Activated CD4-positive, alpha-beta T cell treated with anti-CD3 and anti-CD28 coated beads, Interleukin-2, Interleukin-6, amounts not matched to agents 100 ng/mL and 50 ng/mL, durations not matched to agents 16 hours and 8 hours (primary cell): ENCODE measurements around the gene SLC25A17.
A peak's percentile ranks its signal among the peaks of the same experiment; 100 is the strongest.
"Not testable (repeated sequence)": the region's sequence is repeated elsewhere in the genome, so short reads cannot be mapped to it uniquely, and the experiment has no call there.

Experiments used
- DNase-seq: peaks from one replicate; pipeline ENCODE4 v3.0.0-alpha.2; 2020

Gene SLC25A17

GRCh38 chr22:40751250-40751649 is 67.9 kb downstream of the SLC25A17 start:
- no peak for DNase-seq

GRCh38 chr22:40749829-40750228 is 69.3 kb downstream of the SLC25A17 start:
- DNase-seq, result no peak

- DNase-seq, result no peak
Observed at GRCh38 chr22:40748388-40749355, 70.5 kb downstream of the SLC25A17 start.

GRCh38 chr22:40747361-40747760 is 71.8 kb downstream of the SLC25A17 start:
- DNase-seq, result no peak

- no peak for DNase-seq
Observed at GRCh38 chr22:40746428-40747220, 72.5 kb downstream of the SLC25A17 start.

- DNase-seq, result no peak
Observed at GRCh38 chr22:40743768-40744167, 75.4 kb downstream of the SLC25A17 start.

GRCh38 chr22:40741116-40741515 is 78.0 kb downstream of the SLC25A17 start:
- no peak for DNase-seq

GRCh38 chr22:40739721-40740120 is 79.4 kb downstream of the SLC25A17 start:
- no peak for DNase-seq

- DNase-seq, result no peak
Observed at GRCh38 chr22:40733919-40734318, 85.2 kb downstream of the SLC25A17 start.

GRCh38 chr22:40732999-40733292 is 86.2 kb downstream of the SLC25A17 start:
- DNase-seq, result no peak

GRCh38 chr22:40729284-40729683 is 89.9 kb downstream of the SLC25A17 start:
- no peak for DNase-seq

GRCh38 chr22:40728731-40729189 is 90.4 kb downstream of the SLC25A17 start:
- peak; percentile 44 for DNase-seq

GRCh38 chr22:40727964-40728615 is 91.1 kb downstream of the SLC25A17 start:
- no peak for DNase-seq

GRCh38 chr22:40727070-40727963 is 91.8 kb downstream of the SLC25A17 start:
- DNase-seq, result no peak

GRCh38 chr22:40726514-40726913 is 92.6 kb downstream of the SLC25A17 start:
- DNase-seq, result peak; percentile 41

- DNase-seq, result no peak
Observed at GRCh38 chr22:40723396-40723933, 95.7 kb downstream of the SLC25A17 start.

GRCh38 chr22:40721266-40721665 is 97.9 kb downstream of the SLC25A17 start:
- DNase-seq, result no peak

- DNase-seq, result no peak
Observed at GRCh38 chr22:40720538-40721256, 98.4 kb downstream of the SLC25A17 start.

- DNase-seq, result not testable (repeated sequence)
Observed at GRCh38 chr22:40720156-40720537, 99.0 kb downstream of the SLC25A17 start.
